Liver (tissue), 9 donors: ENCODE results near the gene BTNL8. TPM values are rescaled to one million over a fixed set of nuclear protein-coding genes. Genes with fewer than 3 reads are reported as not detected.
A peak's percentile ranks its signal among the peaks of the same experiment; 100 is the strongest.

ENCODE experiments used
- DNase-seq: peaks from one replicate; pipeline ENCODE4 v3.0.0-alpha.2; 2017; ENCODE audit warnings: low spot score
- H3K27ac ChIP-seq, 2 donors: one replicate each; pipeline ENCODE4 v1.7.0; 2013; ENCODE audit warnings: inconsistent platforms in 2 of 2, low read length in 2 of 2, control low read depth in 1 of 2, low read depth in 1 of 2, mild to moderate bottlenecking in 1 of 2
- H3K27me3 ChIP-seq, 4 donors: one replicate each; pipeline versions ENCODE4 v1.6.1 to v1.7.0; 2013; ENCODE audit warnings: low read length in 3 of 4, inconsistent platforms in 1 of 4, mild to moderate bottlenecking in 1 of 4, moderate library complexity in 1 of 4; ENCODE audit not compliant: control insufficient read depth in 4 of 4, insufficient read depth in 4 of 4
- H3K36me3 ChIP-seq, 4 donors: one replicate each; pipeline versions ENCODE4 v1.6.1 to v1.7.0; 2013; ENCODE audit warnings: low read length in 3 of 4, mild to moderate bottlenecking in 3 of 4, low read depth in 1 of 4, moderate library complexity in 1 of 4; ENCODE audit not compliant: control insufficient read depth in 4 of 4, insufficient read depth in 3 of 4
- H3K4me1 ChIP-seq, 4 donors: one replicate each; pipeline versions ENCODE4 v1.6.1 to v1.7.0; 2013; ENCODE audit warnings: low read length in 3 of 4, mild to moderate bottlenecking in 3 of 4, moderate library complexity in 1 of 4; ENCODE audit not compliant: control insufficient read depth in 4 of 4, insufficient read depth in 4 of 4
- H3K4me3 ChIP-seq, 3 donors: one replicate each; pipeline versions ENCODE4 v1.6.1 to v1.7.0; 2013; ENCODE audit warnings: low read length in 3 of 3, control low read depth in 1 of 3, low read depth in 1 of 3, mild to moderate bottlenecking in 1 of 3
- H3K9ac ChIP-seq, 2 donors: one replicate each; pipeline ENCODE4 v1.7.0; 2013; ENCODE audit warnings: low read length in 2 of 2, mild to moderate bottlenecking in 2 of 2, moderate library complexity in 2 of 2, control low read depth in 1 of 2, low read depth in 1 of 2
- H3K9me3 ChIP-seq, 4 donors: one replicate each; pipeline versions ENCODE4 v1.6.1 to v1.7.0; 2013; ENCODE audit warnings: low read length in 3 of 4; ENCODE audit not compliant: control insufficient read depth in 4 of 4
- ATF3 ChIP-seq: IDR thresholded peaks from 2 replicates; pipeline ENCODE4 v1.6.1; 2016; ENCODE audit warnings: antibody characterized with exemption
- CTCF ChIP-seq: fragments of 150-350 bp; IDR thresholded peaks from 2 replicates; pipeline ENCODE4 v1.5.1; 2017; ENCODE audit warnings: improper control_type of control experiment, low read depth, low read length; ENCODE audit not compliant: missing input control
- EGR1 ChIP-seq, 2 donors: IDR thresholded peaks; 2 replicates each; pipeline ENCODE4 v1.6.1; 2016 to 2018; ENCODE audit warnings: antibody characterized with exemption in 2 of 2, low read depth in 2 of 2
- FOXA1 ChIP-seq: IDR thresholded peaks from 2 replicates; pipeline ENCODE4 v1.6.1; 2016; ENCODE audit warnings: antibody characterized with exemption
- FOXA2 ChIP-seq: IDR thresholded peaks from 2 replicates; pipeline ENCODE4 v1.6.1; 2016; ENCODE audit warnings: antibody characterized with exemption
- GABPA ChIP-seq, 2 donors: IDR thresholded peaks in 1 of 2; conservative IDR thresholded peaks in 1 of 2; 2 replicates each; pipeline ENCODE4 v1.6.1; 2016; ENCODE audit warnings: antibody characterized with exemption in 2 of 2, mild to moderate bottlenecking in 1 of 2, moderate library complexity in 1 of 2
- HNF4A ChIP-seq, 2 donors: conservative IDR thresholded peaks; 2 replicates each; pipeline ENCODE4 v1.6.1; 2016; ENCODE audit warnings: antibody characterized with exemption in 2 of 2, mild to moderate bottlenecking in 2 of 2
- HNF4G ChIP-seq: IDR thresholded peaks from 2 replicates; pipeline ENCODE4 v1.6.1; 2016; ENCODE audit warnings: antibody characterized with exemption
- JUND ChIP-seq, 2 donors: IDR thresholded peaks; 2 replicates each; pipeline ENCODE4 v1.6.1; 2016; ENCODE audit warnings: antibody characterized with exemption in 2 of 2
- MAX ChIP-seq: IDR thresholded peaks from 2 replicates; pipeline ENCODE4 v1.6.1; 2016; ENCODE audit warnings: antibody characterized with exemption
- NR2F2 ChIP-seq: IDR thresholded peaks from 2 replicates; pipeline ENCODE4 v1.6.1; 2016; ENCODE audit warnings: antibody characterized with exemption
- RAD21 ChIP-seq, 2 donors: IDR thresholded peaks; 2 replicates each; pipeline ENCODE4 v1.6.1; 2016; ENCODE audit warnings: antibody characterized with exemption in 2 of 2, mild to moderate bottlenecking in 2 of 2
- REST ChIP-seq: IDR thresholded peaks from 2 replicates; pipeline ENCODE4 v1.6.1; 2016; ENCODE audit warnings: antibody characterized with exemption, mild to moderate bottlenecking
- RXRA ChIP-seq, 2 donors: IDR thresholded peaks; 2 replicates each; pipeline ENCODE4 v1.6.1; 2017 to 2018; ENCODE audit warnings: antibody characterized with exemption in 2 of 2, mild to moderate bottlenecking in 1 of 2
- SP1 ChIP-seq: IDR thresholded peaks from 2 replicates; pipeline ENCODE4 v1.6.1; 2018; ENCODE audit warnings: antibody characterized with exemption, mild to moderate bottlenecking
- TAF1 ChIP-seq: conservative IDR thresholded peaks from 2 replicates; pipeline ENCODE4 v1.6.1; 2016; ENCODE audit warnings: antibody characterized with exemption, mild to moderate bottlenecking
- YY1 ChIP-seq: IDR thresholded peaks from 2 replicates; pipeline ENCODE4 v1.6.1; 2016; ENCODE audit warnings: antibody characterized with exemption, mild to moderate bottlenecking
- ZBTB33 ChIP-seq: IDR thresholded peaks from 2 replicates; pipeline ENCODE4 v1.6.1; 2016; ENCODE audit warnings: antibody characterized with exemption
- WGBS: extraction: QIAGEN DNeasy Blood & Tissue Kit; methylation state at CpG from one replicate; pipeline ENCODE4 v1.1.7; 2013; 5-methylcytosine and 5-hydroxymethylcytosine counted together
- polyA plus RNA-seq, 2 donors: library from polyadenylated mRNA; stranded (reverse) in 1 of 2; unstranded in 1 of 2; fragments of 200-250 nt in 1 of 2; fragments of >200 nt in 1 of 2; fragmentation: Nextera tagmentation in 1 of 2; extraction: Ambion mirVana in 1 of 2; gene quantifications; one replicate each; pipeline versions ENCODE4 v1.2.1 to v1.2.3, GENCODE V29; 2013 to 2015
- total RNA-seq, 2 donors: library from RNA; depleted of rRNA; stranded (reverse); fragments of >200 nt; gene quantifications; one replicate each; pipeline ENCODE4 v1.2.3, GENCODE V29; 2014
- donor health status: healthy.
- donor health status: healthy.
- donor health status: healthy.
- donor health status: healthy.
- donor health status: healthy.

The BTNL8 gene
- total and polyA plus RNA-seq, 4 donors, result 0.14 to 0.67 (median 0.56) TPM

- no peak for TF ChIP-seq CTCF
- no peak for TF ChIP-seq JUND (IDR thresholded peaks at IDR 0.05)
- TF ChIP-seq NR2F2, result no peak
- TF ChIP-seq SP1, result no peak
- TF ChIP-seq EGR1 (IDR thresholded peaks at IDR 0.05; ENCODE audit: low read depth in 2 of 2), result no peak
Observed at GRCh38 chr5:180860273-180860886, 38.6 kb upstream of the BTNL8 start (continued).

- Histone ChIP-seq H3K9ac (peak within 1 kb of the TSS; percentile 61 to 84), H3K4me3 (peak within 1 kb of the TSS; percentile 70 to 91 (median 89)), H3K4me1 (peaks cover 2 to 7% (median 6%) of the 10 kb centered on the region in 4 donors), H3K27ac (peak within 1 kb of the TSS; percentile 70 to 90), H3K36me3 (peaks cover 0 to 3% (median 0%) of the 10 kb centered on the region in 4 donors), H3K9me3 (no peaks in the 10 kb centered on the region), H3K27me3 (no peaks in the 10 kb centered on the region)
- WGBS, result 1% methylated on average over 84 of the region's 84 CpGs
- TF ChIP-seq RXRA (IDR thresholded peaks at IDR 0.05) (no peak), REST (peak; percentile 53), FOXA2 (peak; percentile 54), EGR1 (IDR thresholded peaks at IDR 0.05; ENCODE audit: low read depth in 2 of 2) (peak in 1 of 2 donors; percentile 7), CTCF (peak; percentile 21), ATF3 (no peak), JUND (IDR thresholded peaks at IDR 0.05) (no peak), GABPA (IDR thresholded peaks at IDR 0.05 in 1 of 2, conservative IDR thresholded peaks at IDR 0.05 in 1 of 2) (peak; percentile 71 to 88), HNF4A (conservative IDR thresholded peaks at IDR 0.05) (no peak), RAD21 (IDR thresholded peaks at IDR 0.05) (peak in 1 of 2 donors; percentile 53), NR2F2 (no peak), SP1 (peak; percentile 41), HNF4G (no peak), MAX (peak; percentile 26), ZBTB33 (no peak), TAF1 (no peak), YY1 (peak; percentile 53), FOXA1 (no peak)
- peak; percentile 87 for DNase-seq
Observed at GRCh38 chr5:180860887-180861822, 37.8 kb upstream of the BTNL8 start, which contains the start of gene ZFP62. Gene ZFP62 (minus strand): TSS chr5:180861276. CDS start chr5:180861219, 57 bp downstream.
